D341Med (cell line): ENCODE data around the gene PBX3.

Experiments
- DNase-seq: peaks from one replicate; pipeline ENCODE4 v3.0.0; 2012; ENCODE audit warnings: low spot score

PBX3 gene

GRCh38 chr9:125747053-125747764 lies at the start of gene PBX3:
Gene PBX3, plus strand, starts transcription at chr9:125747373.
- DNase-seq = peak; percentile 78

- no peak for DNase-seq
Observed at GRCh38 chr9:125699870-125700269, 47.3 kb upstream of the PBX3 start.

GRCh38 chr9:125700791-125701190 lies 46.4 kb upstream of the PBX3 start:
- no peak for DNase-seq

GRCh38 chr9:125701351-125701750 lies 45.8 kb upstream of the PBX3 start:
- DNase-seq = no peak

GRCh38 chr9:125703662-125704061 lies 43.5 kb upstream of the PBX3 start:
- no peak for DNase-seq

GRCh38 chr9:125705893-125706292 lies 41.3 kb upstream of the PBX3 start:
- no peak for DNase-seq

GRCh38 chr9:125706651-125707471 lies 40.3 kb upstream of the PBX3 start, which contains the start of gene MAPKAP1:
Gene MAPKAP1, minus strand, starts transcription at chr9:125707208. Its CDS starts 34,634 bp downstream, at chr9:125672574.
- DNase-seq = peak; percentile 99

GRCh38 chr9:125707472-125707804 lies 39.7 kb upstream of the PBX3 start:
- no peak for DNase-seq

GRCh38 chr9:125726456-125727132 lies 20.6 kb upstream of the PBX3 start:
- no peak for DNase-seq

- no peak for DNase-seq
Observed at GRCh38 chr9:125730168-125730567, 17.0 kb upstream of the PBX3 start.

GRCh38 chr9:125732562-125732961 lies 14.6 kb upstream of the PBX3 start:
- DNase-seq = no peak

GRCh38 chr9:125739436-125739835 lies 7.7 kb upstream of the PBX3 start:
- no peak for DNase-seq

- no peak for DNase-seq
Observed at GRCh38 chr9:125742657-125743056, 4.5 kb upstream of the PBX3 start.

- DNase-seq = no peak
Observed at GRCh38 chr9:125743682-125744428, 3.3 kb upstream of the PBX3 start.

- no peak for DNase-seq
Observed at GRCh38 chr9:125744616-125745015, 2.6 kb upstream of the PBX3 start.

- no peak for DNase-seq
Observed at GRCh38 chr9:125745018-125745417, 2.2 kb upstream of the PBX3 start.

- DNase-seq = no peak
Observed at GRCh38 chr9:125745682-125746016, 1.5 kb upstream of the PBX3 start.

- DNase-seq = peak; percentile 96
Observed at GRCh38 chr9:125746017-125746773, 978 bp upstream of the PBX3 start.

GRCh38 chr9:125746774-125747052 lies 460 bp upstream of the PBX3 start:
- no peak for DNase-seq

GRCh38 chr9:125747765-125748445 lies 732 bp downstream of the PBX3 start:
- DNase-seq = peak; percentile 48

GRCh38 chr9:125748446-125749099 lies 1.4 kb downstream of the PBX3 start:
- no peak for DNase-seq
